ENCODE measurements around the gene ALOX5AP. TPM values are rescaled to one million over a fixed set of nuclear protein-coding genes. Genes with fewer than 3 reads are reported as not detected.
A peak's percentile ranks its signal among the peaks of the same experiment; 100 is the strongest.

ALOX5AP gene
- total and polyA plus RNA-seq, 7 donors, result 11.6 to 65.0 (median 23.9) TPM

GRCh38 chr13:30789166-30789862, 54.0 kb downstream of the ALOX5AP start:
- WGBS, 2 donors, result 78 to 83% methylated on average over 3 of the region's 3 CpGs
- no peaks in the 10 kb centered on the region for H3K27me3 ChIP-seq
- TF ChIP-seq EP300 (IDR thresholded peaks at IDR 0.05), result no peak
- TF ChIP-seq POLR2A (IDR thresholded peaks at IDR 0.05), result no peak
- no peak for TF ChIP-seq CTCF (IDR thresholded peaks at IDR 0.05)
- no peak for TF ChIP-seq POLR2AphosphoS5 (IDR thresholded peaks at IDR 0.05)
- H3K36me3 ChIP-seq, result no peaks in the 10 kb centered on the region
- DNase-seq, result no peak
- no peak overlapping the region for H3K4me3 ChIP-seq
- H3K4me1 ChIP-seq, result peaks cover 0 to 21% (median 19%) of the 10 kb centered on the region in 4 donors
- no peak overlapping the region for H3K27ac ChIP-seq
- no peaks in the 10 kb centered on the region for H3K9me3 ChIP-seq
- intact Hi-C loops (cut with DNase I), result no loop called here

DNA sequence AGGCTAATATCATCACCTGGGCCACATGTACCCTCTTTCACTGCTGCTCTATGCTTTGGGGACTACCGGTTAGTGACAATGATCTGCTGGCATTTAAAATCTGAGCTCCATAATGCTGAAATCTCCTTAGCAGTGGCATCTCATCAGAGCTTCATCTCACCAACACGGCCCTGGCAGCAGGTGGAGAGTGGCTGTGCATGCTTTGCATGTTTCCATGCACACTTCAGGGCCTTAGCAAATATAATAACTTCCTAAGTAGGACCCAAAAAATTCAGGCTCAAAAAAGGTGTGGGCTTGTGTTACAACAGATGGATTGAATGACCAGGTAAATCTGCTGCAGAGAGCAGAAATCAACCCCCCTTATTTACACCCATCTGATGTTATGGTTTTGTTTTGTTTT, 55.2 kb downstream of the ALOX5AP start:
- H3K27ac ChIP-seq, result no peak overlapping the region
- intact Hi-C loops (cut with DNase I), result no loop called here
- H3K9me3 ChIP-seq, result no peaks in the 10 kb centered on the region
- no peak overlapping the region for H3K4me3 ChIP-seq
- TF ChIP-seq CTCF (IDR thresholded peaks at IDR 0.05), result no peak
- 92 to 94% methylated on average over 2 of the region's 2 CpGs for WGBS, 2 donors
- DNase-seq, result no peak
- H3K4me1 ChIP-seq, result peaks cover 0 to 21% (median 20%) of the 10 kb centered on the region in 4 donors
- no peaks in the 10 kb centered on the region for H3K36me3 ChIP-seq
- no peaks in the 10 kb centered on the region for H3K27me3 ChIP-seq

- 87 to 91% methylated on average over 11 of the region's 11 CpGs for WGBS, 2 donors
- Histone ChIP-seq H3K36me3 (no peaks in the 10 kb centered on the region), H3K4me3 (no peak overlapping the region), H3K4me1 (peaks cover 0 to 29% (median 27%) of the 10 kb centered on the region in 4 donors), H3K27ac (peak overlapping the region in 3 of 4 donors; percentile 57 to 66 (median 60)), H3K9me3 (no peaks in the 10 kb centered on the region), H3K27me3 (no peaks in the 10 kb centered on the region)
- DNase-seq, result no peak
- TF ChIP-seq EP300 (IDR thresholded peaks at IDR 0.05) (no peak), CTCF (IDR thresholded peaks at IDR 0.05) (no peak), POLR2AphosphoS5 (IDR thresholded peaks at IDR 0.05) (peak in 2 of 4 donors; percentile 60 to 62)
- intact Hi-C loops (cut with DNase I), result no loop called here
These were observed 56.1 kb downstream of the ALOX5AP start for GRCh38 chr13:30791354-30792001.

DNA sequence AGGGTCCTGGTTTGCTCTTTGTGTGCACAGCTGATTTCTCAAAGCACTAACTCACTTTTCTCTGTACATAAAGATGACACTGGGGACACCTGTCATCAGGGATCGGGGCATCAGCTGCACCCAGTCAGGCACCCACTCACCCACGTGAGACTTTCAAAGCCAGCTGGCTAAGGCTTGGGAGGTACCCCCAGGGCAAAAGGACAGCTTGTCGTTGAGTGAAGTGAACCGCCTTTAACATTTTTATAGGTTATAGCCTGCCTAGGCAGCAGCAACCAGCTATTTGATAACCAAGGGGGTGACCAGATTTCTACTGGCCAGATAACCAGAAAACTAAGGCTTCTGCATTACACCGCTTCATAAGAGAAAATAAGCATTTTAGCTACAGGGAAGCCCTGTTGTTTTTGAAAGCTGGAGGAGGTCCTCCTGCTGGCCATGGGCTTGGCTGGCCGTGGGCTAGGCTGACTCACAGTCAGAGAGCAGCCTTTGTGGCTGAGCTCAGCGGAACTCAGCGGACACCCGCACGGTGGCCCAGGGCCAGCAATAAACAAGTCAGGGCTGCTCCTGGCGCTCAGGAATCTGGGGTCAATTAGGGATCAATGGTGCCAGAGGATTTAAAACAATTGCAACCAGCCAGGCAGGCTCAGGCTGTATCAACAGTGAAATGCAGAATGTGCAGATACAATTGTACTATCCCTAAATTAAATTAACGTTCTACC, 57.1 kb downstream of the ALOX5AP start:
- Histone ChIP-seq H3K36me3 (no peaks in the 10 kb centered on the region), H3K27ac (peak overlapping the region; percentile 1 to 66 (median 58)), H3K9me3 (no peaks in the 10 kb centered on the region), H3K4me1 (peaks cover 0 to 36% (median 31%) of the 10 kb centered on the region in 4 donors), H3K4me3 (no peak overlapping the region), H3K27me3 (no peaks in the 10 kb centered on the region)
- intact Hi-C loops (cut with DNase I), result no loop called here
- TF ChIP-seq CTCF (IDR thresholded peaks at IDR 0.05), result peak in 1 of 4 experiments; percentile 13
- TF ChIP-seq EP300 (IDR thresholded peaks at IDR 0.05), result no peak
- TF ChIP-seq POLR2AphosphoS5 (IDR thresholded peaks at IDR 0.05), result peak in 3 of 4 donors; percentile 16 to 54 (median 20)
- TF ChIP-seq POLR2A (IDR thresholded peaks at IDR 0.05), result no peak
- 35 to 61% methylated on average over 12 of the region's 12 CpGs for WGBS, 2 donors
- peak; percentile 89 for DNase-seq

Measured in sigmoid colon (tissue), 7 donors.